Suprapubic skin (tissue), 4 donors: ENCODE data around the gene RAB12. TPM values are rescaled to one million over a fixed set of nuclear protein-coding genes. Genes with fewer than 3 reads are reported as not detected.

Source experiments
- DNase-seq, 2 donors: peaks; one replicate each; pipeline ENCODE4 v3.0.0-alpha.2; 2019; ENCODE audit warnings: low spot score in 2 of 2
- H3K27ac ChIP-seq: fragments of 200-600 bp; sonication (generic); one replicate; pipeline ENCODE4 v1.5.1; 2019
- H3K27me3 ChIP-seq: fragments of 200-600 bp; sonication (generic); one replicate; pipeline ENCODE4 v1.5.1; 2019
- H3K36me3 ChIP-seq: fragments of 200-600 bp; sonication (generic); one replicate; pipeline ENCODE4 v1.5.1; 2019
- H3K4me1 ChIP-seq: fragments of 200-600 bp; sonication (generic); one replicate; pipeline ENCODE4 v1.5.1; 2019
- H3K4me3 ChIP-seq: fragments of 200-600 bp; sonication (generic); one replicate; pipeline ENCODE4 v1.5.1; 2019; ENCODE audit warnings: mild to moderate bottlenecking
- H3K9me3 ChIP-seq: fragments of 200-600 bp; sonication (generic); one replicate; pipeline ENCODE4 v1.5.1; 2019
- EP300 ChIP-seq: sonication (generic); formaldehyde crosslinking; IDR thresholded peaks from one replicate; pipeline ENCODE4 v1.6.1; 2017; ENCODE audit warnings: antibody characterized with exemption
- POLR2A ChIP-seq, 2 donors: fragments of 450-650 bp; IDR thresholded peaks; one replicate each; pipeline ENCODE4 v1.6.1; 2017; ENCODE audit warnings: antibody characterized with exemption in 2 of 2, mild to moderate bottlenecking in 2 of 2, moderate library complexity in 2 of 2
- POLR2AphosphoS5 ChIP-seq, 3 donors: sonication (generic); formaldehyde crosslinking; IDR thresholded peaks; one replicate each; pipeline ENCODE4 v1.6.1; 2017; ENCODE audit warnings: antibody characterized with exemption in 3 of 3
- WGBS: methylation state at CpG from one replicate; pipeline ENCODE4 v1.1.5; 2018; 5-methylcytosine and 5-hydroxymethylcytosine counted together
- total RNA-seq, 4 donors: library from RNA; depleted of rRNA; stranded (reverse); fragments of >200 nt; gene quantifications; one replicate each; pipeline ENCODE4 v1.1.0, GENCODE V29; 2016
- TF ChIP-seq, protein P1 (sequence below), 2 donors: fragments of 200-600 bp in 1 of 2; fragments of 450-650 bp in 1 of 2; sonication (generic) in 1 of 2; IDR thresholded peaks; one replicate each; pipeline ENCODE4 v1.5.1; 2016 to 2019; ENCODE audit warnings: antibody characterized with exemption in 2 of 2, mild to moderate bottlenecking in 1 of 2, moderate library complexity in 1 of 2

The RAB12 gene, protein sequence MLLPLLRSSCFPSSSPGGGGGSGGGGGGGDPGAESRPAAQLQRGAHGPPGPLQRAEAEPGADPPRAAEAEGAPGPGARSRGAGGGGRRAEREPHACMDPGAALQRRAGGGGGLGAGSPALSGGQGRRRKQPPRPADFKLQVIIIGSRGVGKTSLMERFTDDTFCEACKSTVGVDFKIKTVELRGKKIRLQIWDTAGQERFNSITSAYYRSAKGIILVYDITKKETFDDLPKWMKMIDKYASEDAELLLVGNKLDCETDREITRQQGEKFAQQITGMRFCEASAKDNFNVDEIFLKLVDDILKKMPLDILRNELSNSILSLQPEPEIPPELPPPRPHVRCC
- 10 to 100 TPM; 48.1 to 64.4 (median 48.7) TPM for total RNA-seq

DNA sequence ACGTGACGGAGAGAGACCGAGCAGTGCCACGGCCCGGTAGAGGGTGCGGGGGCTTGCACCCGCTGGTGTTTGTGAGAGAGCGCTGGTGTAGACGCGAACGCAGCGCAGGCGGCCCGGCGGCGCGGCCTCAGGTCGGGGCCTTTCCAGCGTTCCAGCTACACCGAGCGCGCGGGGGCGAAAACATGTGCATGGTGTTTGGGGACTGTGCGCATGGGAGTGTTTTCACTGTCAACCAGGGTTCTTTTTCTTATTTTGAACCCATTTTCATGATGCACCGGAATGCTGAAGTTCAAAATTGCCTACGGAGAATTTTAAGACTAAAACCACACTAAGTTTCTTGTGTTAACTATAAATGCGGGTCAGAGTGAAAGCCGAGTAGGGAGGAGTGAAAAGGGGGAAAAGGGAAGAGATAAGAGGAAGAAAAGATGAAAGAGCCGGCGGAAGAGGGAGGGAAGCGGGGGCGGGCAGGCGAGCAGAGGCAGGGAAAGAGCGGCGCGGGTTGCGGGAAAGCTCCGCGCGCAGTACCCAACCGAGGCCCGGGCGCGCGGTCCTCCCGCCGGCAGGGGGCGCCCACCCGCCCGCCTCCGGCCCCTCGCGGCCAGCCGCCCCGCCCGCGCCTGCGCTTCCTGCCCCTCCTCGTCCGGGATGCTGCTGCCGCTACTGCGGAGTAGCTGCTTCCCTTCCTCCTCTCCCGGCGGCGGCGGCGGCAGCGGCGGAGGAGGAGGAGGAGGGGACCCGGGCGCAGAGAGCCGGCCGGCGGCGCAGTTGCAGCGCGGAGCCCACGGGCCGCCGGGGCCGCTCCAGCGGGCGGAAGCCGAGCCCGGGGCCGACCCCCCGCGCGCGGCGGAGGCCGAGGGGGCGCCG lies at the start of gene RAB12:
RAB12 (plus strand) TSS at position 643 of the 864 bp plus-strand sequence; CDS start at position 646, 3 bp downstream.
- Histone ChIP-seq H3K4me3 (peak within 1 kb of the TSS; percentile 74), H3K4me1 (peaks cover 53% of the 10 kb centered on the region), H3K27ac (peak within 1 kb of the TSS; percentile 82), H3K9me3 (no peaks in the 10 kb centered on the region), H3K36me3 (no peaks in the 10 kb centered on the region), H3K27me3 (no peaks in the 10 kb centered on the region)
- 4% methylated on average over 86 of the region's 95 CpGs for WGBS
- peak; percentile 85 to 91 for DNase-seq
- TF ChIP-seq, protein P1, sequence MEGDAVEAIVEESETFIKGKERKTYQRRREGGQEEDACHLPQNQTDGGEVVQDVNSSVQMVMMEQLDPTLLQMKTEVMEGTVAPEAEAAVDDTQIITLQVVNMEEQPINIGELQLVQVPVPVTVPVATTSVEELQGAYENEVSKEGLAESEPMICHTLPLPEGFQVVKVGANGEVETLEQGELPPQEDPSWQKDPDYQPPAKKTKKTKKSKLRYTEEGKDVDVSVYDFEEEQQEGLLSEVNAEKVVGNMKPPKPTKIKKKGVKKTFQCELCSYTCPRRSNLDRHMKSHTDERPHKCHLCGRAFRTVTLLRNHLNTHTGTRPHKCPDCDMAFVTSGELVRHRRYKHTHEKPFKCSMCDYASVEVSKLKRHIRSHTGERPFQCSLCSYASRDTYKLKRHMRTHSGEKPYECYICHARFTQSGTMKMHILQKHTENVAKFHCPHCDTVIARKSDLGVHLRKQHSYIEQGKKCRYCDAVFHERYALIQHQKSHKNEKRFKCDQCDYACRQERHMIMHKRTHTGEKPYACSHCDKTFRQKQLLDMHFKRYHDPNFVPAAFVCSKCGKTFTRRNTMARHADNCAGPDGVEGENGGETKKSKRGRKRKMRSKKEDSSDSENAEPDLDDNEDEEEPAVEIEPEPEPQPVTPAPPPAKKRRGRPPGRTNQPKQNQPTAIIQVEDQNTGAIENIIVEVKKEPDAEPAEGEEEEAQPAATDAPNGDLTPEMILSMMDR (IDR thresholded peaks at IDR 0.05) = peak; percentile 69 to 95
- TF ChIP-seq EP300 (no peak), POLR2A (IDR thresholded peaks at IDR 0.05) (peak in 1 of 2 donors; percentile 38), POLR2AphosphoS5 (IDR thresholded peaks at IDR 0.05) (peak in 1 of 3 donors; percentile 76)

DNA sequence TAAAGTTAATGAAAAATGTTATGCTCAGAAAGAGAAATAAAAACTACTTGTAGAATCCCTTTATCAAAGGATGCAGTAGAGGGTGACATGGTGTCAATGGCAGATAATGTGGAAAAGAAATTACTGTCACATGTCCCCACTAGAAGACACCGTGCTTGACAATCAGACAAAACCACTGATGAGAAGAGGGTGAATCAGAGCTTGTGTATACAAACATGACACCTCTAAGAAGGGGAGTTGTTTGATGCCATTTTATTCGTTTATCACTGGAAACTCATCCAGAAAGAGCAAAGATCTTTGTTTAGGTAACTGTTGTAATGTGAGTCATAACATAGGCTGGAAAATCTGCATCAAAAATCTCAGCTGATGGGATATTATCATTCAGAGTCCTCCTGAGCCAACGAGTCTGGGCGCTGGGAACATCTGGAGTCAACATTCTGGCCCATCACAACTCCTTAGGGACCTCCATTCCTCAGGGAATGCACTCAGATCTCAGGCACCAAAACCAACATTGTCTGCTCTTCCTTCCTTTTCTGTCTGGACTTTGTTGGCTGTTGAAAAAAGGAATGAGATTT lies 49.5 kb upstream of the RAB12 start:
- H3K4me3 ChIP-seq = no peak overlapping the region

DNA sequence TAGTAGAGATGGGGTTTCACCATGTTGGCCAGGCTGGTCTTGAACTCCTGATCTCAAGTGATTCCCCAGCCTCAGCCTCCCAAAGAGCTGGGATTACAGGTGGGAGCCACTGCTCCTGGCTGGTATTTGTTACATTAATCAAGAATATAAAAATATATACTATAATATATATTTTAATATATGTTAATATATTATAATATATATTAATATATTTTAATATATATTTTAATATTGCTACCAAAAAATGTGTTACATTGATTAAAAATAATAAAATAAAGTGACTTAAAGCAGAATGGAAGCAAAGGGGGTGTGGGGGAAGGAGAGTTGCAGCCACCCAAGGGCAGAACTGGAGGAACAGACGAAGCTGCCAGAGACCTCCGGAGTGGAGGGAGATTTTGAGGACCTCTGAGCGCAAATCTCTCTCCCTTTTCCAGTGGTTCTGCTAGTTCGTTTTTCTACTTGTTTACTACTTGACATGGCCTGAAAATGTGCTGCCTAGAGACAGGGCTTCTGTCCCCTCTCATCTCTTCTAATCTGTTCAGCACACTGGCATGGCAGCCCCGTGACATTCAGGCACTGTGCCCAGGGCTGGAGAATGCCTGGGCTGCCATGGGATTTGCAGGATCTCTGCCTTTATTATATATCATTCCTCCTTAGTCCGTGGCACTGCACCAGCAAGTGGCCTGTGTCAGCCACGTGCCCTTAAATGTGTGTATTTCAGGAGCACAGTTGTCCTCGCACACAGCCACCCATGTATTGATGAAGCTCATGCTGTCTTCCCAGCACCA lies 47.9 kb upstream of the RAB12 start:
- no peak for DNase-seq
- H3K27ac ChIP-seq = no peak overlapping the region
- H3K36me3 ChIP-seq = no peaks in the 10 kb centered on the region
- no peak overlapping the region for H3K4me3 ChIP-seq
- no peaks in the 10 kb centered on the region for H3K27me3 ChIP-seq
- no peaks in the 10 kb centered on the region for H3K4me1 ChIP-seq
- H3K9me3 ChIP-seq = no peaks in the 10 kb centered on the region
- WGBS = 82% methylated on average over 8 of the region's 8 CpGs
- no peak for TF ChIP-seq POLR2AphosphoS5 (IDR thresholded peaks at IDR 0.05)
- TF ChIP-seq, protein P1 (IDR thresholded peaks at IDR 0.05) = no peak
- TF ChIP-seq POLR2A (IDR thresholded peaks at IDR 0.05) = no peak
- no peak for TF ChIP-seq EP300

More for the DNA sequence above, 49.5 kb upstream of the RAB12 start:
- Histone ChIP-seq H3K9me3 (no peaks in the 10 kb centered on the region), H3K36me3 (no peaks in the 10 kb centered on the region), H3K27me3 (no peaks in the 10 kb centered on the region), H3K27ac (no peak overlapping the region), H3K4me1 (no peaks in the 10 kb centered on the region)
- no peak for TF ChIP-seq POLR2A (IDR thresholded peaks at IDR 0.05)
- TF ChIP-seq EP300 = no peak
- TF ChIP-seq, protein P1 (IDR thresholded peaks at IDR 0.05) = no peak
- no peak for TF ChIP-seq POLR2AphosphoS5 (IDR thresholded peaks at IDR 0.05)
- 48% methylated on average over 4 of the region's 4 CpGs for WGBS
- DNase-seq = no peak

DNA sequence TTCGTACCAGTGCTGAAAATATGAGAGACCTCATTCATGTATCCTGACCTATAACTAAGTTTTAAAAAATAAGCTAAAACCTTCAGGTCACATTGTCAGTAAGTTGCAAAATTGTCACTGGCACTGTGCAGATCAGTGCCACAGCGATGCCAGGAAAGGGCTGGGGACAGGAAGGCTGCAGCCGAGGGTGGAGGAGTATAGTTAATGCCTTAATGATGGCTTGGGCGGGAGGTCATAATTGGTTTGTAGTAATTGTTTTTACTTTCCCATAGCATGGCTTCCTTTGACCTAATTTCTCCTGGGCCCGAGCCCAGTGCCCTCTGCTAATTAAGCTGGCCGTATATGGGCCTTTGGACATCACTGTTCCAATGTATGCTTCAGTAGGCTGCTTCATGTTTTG lies 47.2 kb upstream of the RAB12 start:
- no peak overlapping the region for H3K4me3 ChIP-seq
- H3K4me1 ChIP-seq = no peaks in the 10 kb centered on the region
- H3K27ac ChIP-seq = no peak overlapping the region
- WGBS = 80% methylated on average over 6 of the region's 6 CpGs
- DNase-seq = no peak
- no peaks in the 10 kb centered on the region for H3K27me3 ChIP-seq
- H3K9me3 ChIP-seq = no peaks in the 10 kb centered on the region
- H3K36me3 ChIP-seq = no peaks in the 10 kb centered on the region
- TF ChIP-seq, protein P1 (IDR thresholded peaks at IDR 0.05) = no peak
- TF ChIP-seq EP300 = no peak
- TF ChIP-seq POLR2A (IDR thresholded peaks at IDR 0.05) = no peak
- TF ChIP-seq POLR2AphosphoS5 (IDR thresholded peaks at IDR 0.05) = no peak
